HG03066 (cell line): Measurements from ENCODE around the gene GINS3.
A peak's percentile ranks its signal among the peaks of the same experiment; 100 is the strongest.
"Not testable (repeated sequence)": the region's sequence is repeated elsewhere in the genome, so short reads cannot be mapped to it uniquely, and the experiment has no call there.

ENCODE experiments used
- ATAC-seq: cut with Tn5 transposase; IDR thresholded peaks from one replicate; pipeline ENCODE4 v1.9.1; 2021; ENCODE audit warnings: low read depth; ENCODE audit not compliant: unreplicated experiment

Gene GINS3

DNA sequence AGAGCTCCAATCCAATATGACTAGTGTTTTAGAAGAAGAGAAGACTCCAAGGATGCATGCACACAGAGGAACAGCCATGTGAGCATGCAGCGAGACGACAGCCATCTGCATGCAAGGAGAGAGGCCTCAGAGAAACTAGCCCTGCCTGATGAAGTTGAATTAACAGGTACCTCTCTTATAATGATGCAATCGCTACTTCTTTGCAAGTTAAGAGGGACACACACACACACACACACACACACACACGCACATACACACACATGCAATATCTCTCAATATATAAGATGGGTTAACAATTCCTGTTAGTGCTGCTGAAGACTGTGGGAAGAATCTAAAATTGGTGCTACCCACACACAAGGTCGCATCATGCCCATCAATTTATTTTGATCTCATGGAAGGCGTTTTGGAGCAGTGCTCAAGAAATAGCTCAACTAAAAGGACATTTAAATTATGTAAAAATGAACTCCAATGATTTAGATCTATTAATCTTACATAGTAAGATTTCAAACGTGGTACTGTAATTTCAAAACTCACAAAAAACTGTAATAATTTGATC lies 7.0 kb upstream of the GINS3 start:
- ATAC-seq, result no peak

DNA sequence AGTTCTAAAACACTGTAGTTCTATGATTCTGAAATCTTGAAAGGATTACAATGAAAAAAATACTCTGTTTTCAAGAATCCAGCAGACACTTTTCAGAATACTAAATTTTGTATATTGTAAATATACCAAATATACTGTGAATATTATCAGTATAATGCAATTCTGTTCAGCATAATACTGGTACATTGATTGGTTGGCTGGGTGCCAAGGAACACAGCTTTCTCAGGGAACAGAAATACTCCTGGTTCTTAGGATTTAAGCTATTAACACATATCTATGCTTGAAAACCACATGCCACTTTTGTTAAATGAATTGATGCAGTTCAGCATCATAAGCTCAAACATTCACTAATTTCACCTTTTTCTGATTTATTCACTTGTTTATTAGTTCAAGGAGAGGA lies 2.5 kb upstream of the GINS3 start:
- no peak for ATAC-seq

DNA sequence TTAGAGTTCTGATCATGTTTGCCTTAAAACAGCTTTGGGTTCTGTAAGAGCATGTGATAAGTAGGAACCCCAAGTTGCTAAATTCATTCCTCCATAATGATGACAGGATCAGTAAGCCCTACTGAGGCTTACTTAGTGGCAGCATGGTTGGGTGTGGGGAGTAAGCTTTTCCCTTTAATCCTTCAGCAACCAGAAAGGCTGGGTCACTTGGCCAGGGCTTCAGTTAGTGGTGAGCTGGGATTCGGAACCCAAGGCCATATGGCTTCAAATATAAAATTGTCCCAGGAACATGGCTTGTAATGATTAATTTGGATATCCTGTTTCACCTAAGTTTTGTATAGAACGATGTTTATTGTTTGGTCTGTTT lies 850 bp downstream of the GINS3 start:
- peak; percentile 18 for ATAC-seq

DNA sequence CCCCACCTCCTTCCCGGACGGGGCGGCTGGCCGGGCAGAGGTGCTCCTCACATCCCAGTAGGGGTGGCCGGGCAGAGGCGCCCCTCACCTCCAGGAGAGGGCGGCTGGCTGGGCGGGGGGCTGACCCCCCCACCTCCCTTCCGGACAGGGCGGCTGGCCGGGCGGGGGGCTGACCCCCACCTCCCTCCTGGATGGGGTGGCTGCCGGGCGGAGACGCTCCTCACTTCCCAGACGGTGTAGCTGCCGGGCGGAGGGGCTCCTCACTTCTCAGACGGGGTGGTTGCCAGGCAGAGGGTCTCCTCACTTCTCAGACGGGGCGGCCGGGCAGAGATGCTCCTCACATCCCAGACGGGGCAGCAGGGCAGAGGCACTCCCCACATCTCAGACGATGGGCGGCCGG lies 4.6 kb downstream of the GINS3 start:
- not testable (repeated sequence) for ATAC-seq

DNA sequence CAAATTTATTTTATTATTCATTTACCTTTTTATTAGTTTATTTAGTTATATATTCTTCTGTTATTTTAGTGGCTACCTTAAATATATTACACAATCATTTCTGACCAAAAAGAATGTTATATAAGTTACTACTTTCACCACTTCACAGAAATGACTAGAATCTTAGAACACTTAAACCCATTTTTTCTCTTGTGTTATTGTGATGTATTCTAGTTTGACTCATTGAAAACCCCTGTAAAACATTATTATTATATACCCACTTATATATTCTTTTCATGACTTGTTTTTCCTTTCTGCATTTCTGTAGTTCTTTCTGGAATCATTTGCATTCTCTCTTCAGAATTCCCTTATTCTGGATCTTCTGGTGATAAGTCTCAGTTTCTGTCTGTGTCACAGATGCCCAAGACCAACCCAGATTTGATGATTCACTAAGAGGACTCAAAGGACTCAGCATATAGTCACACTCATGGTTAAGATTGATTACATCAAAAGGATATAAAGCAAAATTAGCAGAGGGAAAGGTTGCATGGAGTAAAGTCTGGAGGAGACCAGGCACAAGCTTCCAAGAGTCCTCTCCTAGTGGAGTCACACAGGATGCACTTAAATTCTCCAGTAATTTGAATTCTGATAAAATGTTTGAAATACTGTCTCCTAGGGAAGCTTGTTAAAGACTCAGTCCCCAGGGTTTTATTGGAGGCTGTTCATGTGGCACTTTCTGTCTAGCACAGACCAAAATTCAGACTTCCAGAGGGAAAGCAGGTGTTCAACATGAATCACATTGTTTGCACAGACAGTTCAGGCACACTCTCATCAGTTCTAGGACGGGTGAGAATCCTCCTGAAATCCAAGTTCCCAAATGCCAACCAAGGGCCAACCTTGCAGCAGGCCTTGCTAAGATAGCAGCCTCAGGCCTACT lies 7.7 kb downstream of the GINS3 start:
- no peak for ATAC-seq

DNA sequence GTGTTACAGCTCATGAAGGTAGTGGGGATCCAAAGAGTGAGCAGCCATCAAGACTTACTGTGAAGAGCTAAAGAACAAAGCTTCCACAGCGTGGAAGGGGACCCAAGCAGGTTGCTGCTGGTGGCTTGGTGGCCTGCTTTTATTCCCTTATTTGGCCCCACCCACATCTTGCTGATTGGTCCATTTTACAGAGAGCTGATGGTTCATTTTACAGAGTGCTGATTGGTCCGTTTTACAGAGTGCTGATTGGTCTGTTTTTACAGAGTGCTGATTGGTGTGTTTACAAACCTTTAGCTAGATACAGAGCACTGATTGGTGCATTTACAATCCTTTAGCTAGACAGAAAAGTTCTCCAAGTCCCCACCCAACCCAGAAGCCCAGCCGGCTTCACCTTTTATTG lies 9.0 kb downstream of the GINS3 start:
- ATAC-seq, result not testable (repeated sequence)

DNA sequence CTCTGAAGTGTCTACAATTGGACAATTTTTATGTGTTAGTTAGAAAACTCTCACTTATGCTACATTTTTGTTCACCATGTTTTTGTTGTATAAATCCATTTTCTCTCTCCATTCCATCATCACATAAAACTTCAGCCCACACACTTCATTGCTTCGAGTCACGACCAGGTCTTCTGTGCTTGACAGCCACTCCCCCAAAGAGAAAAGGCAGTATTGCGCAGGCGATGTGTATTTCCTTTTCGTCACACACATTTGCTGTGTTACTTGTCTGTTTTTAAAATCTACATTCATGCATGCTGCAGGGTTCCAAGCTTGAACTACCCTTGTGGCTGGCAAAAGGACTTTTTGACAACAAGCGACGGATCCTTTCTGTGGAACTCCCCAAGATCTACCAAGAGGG lies 10.5 kb downstream of the GINS3 start:
- ATAC-seq, result no peak

DNA sequence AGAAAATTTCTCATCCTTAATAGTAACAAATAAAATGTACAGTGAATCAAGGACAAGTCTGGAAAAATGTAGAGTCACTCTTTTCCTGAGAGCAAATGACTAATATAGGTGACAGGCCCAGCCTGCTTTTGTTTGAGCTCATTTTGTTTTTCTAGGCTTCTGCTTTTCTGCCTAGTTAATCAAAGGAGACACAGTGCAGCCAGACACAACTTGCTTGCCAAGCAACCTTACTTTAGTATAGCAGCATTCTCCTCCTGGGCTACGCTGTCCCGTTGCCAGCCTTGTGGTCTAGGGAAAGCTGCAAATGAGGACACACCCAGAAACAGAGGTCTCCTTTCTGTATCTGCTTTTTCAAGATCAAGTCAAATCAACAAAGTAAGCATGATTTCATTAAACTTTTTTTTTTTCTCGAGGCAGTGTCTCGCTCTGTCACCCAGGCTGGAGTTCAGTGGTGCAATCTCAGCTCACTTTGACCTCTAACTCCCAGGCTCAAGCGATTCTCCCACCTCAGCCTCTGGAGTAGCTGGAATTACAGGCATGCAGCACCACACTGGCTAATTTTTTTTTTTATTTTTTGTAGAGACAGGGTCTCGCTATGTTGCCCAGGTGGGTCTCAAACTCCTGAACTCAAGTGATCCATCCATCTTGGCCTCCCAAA lies 17.2 kb downstream of the GINS3 start:
- ATAC-seq, result no peak

DNA sequence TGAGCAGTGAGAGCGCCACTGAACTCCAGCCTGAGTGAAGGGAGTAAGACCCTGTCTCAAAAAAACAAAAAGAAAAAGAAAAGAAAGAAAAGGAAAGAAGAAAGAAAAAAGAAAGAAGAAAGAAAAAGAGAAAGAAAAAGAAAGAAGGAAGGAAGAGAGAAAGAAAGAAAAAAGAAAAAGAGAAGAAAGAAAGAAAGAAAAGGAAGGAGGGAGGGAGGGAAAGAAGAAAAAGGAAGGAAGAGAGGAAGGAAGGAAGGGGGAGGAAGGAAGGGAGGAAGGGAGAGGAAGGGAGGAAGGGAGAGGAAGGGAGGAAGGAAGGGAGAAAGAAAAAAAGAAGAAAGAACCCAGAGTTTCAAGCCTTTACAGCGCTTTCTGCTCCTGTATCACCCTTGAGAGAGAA lies 19.1 kb downstream of the GINS3 start:
- ATAC-seq, result no peak

DNA sequence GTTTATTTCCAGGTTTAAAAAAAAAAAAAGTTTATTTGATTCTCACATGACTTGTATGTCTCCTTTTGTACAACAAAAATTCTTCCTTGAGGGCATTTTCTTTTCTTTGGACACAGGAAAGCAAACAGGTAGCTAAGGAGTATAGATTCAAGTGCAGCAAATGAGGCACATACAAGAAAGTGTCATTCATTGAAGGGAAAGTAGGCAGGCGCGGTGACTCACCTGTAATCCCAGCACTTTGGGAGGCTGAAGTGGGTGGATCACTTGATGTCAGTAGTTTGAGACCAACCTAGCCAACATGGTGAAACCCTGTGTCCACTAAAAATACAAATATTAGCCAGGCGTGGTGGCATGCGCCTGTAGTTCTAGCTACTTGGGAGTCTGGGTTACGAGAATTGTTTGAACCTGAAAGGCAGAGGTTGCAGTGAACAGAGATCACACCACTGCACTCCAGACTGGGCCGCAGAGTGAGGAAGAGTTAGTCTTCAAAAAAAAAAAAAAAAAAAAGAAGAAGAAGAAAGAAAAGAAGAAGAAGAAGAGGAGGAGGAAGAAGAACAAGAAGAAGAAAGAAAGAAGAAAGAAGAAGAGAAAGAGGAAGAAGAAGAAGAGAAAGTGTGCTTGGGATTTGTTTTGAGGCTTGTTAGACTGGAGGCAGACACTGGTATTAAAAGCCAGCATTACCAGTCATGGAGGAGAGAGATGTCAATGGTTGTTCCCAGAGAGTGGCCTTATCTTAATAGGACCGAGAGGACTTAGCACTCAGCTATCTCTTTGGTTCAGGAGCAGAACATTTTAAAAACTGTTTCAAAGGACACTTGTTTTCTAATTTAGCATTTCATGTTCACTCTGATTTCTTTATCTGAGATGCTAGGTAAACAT lies 19.7 kb downstream of the GINS3 start:
- no peak for ATAC-seq

DNA sequence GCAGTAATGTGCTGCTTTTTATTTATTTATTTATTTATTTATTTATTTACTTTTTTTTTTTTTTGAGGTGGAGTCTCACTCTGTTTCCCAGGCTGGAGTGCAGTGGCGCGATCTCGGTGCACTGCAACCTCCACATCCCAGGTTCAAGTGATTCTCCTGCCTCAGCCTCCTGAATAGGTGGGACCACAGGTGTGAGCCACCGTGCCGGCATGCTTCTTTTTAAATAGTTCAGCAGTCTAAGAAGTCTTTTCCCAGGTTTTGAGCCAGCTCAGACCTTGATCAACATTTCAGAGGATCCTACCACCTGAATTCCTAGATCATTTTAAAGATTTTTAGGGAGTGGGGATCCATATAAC lies 20.3 kb downstream of the GINS3 start:
- not testable (repeated sequence) for ATAC-seq

DNA sequence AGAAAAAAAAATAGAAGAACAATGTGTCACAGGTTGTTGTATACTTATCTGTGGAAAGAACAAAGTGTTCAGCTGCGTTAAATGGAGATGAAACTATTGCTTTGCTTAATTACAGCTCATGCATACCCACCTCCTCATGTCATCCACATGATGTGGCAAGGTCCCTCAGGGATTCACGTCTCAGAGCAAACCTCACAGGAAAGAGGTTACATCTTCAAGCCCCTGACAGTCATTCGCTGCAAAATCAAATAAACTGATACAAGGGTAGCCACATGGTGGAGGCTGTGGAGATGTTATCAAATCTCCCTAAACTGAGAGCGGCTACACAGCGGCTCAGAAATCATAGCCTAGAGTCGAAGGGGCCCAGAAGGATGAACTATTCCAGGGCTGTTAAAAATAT lies 21.1 kb downstream of the GINS3 start:
- no peak for ATAC-seq

DNA sequence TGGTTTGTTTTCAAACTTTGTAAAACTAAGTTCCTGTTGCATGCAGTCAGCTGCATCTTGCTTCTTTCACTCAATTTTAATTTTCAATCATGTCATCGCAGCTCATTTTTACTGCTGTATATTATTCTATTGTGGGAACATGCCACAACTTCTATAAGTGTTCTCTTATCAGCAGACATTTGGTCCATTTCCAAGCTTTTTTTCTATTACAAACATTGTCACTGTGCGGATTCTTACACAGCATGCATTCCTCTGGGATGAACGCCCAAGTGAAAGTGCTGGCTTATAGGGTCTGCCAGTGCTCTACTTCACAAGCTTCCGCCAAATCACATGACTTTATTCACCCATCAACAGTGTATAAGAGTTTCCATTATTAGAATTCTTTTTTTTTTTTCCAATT lies 22.7 kb downstream of the GINS3 start:
- no peak for ATAC-seq

DNA sequence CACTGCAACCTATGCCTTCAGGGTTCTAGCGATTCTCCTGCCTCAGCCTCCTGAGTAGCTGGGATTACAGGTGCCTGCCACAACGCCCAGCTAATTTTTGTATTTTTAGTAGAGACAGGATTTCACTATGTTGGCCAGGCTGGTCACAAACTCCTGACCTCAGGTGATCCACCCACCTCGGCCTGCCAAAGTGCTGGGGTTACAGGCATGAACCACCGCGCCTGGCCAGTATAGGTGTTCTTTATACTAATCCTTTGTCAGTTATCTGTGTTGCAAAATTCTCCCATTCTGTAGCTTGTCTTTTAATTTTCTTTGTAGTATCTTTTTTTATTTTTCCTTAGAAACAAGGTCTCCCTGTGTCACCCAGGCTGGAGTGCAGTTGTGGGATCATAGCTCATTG lies 23.7 kb downstream of the GINS3 start:
- ATAC-seq, result not testable (repeated sequence)

DNA sequence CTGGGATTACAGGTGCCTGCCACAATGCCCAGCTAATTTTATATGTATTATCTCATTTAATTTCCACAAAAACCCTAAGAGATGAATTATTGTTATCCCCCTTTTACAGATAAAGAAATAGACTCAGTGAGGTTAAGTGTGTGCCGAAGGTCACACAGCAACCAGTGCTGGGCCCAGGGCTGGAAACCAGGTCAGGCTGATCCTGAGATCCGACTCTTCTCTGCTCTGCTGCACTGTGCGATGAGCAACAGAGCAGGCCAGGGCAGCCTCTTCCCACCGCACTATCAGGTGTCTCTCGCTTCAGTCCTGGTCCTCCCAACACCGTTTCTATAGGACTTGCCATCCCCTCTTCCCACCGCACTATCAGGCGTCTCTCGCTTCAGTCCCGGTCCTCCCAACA lies 24.8 kb downstream of the GINS3 start:
- ATAC-seq, result no peak

DNA sequence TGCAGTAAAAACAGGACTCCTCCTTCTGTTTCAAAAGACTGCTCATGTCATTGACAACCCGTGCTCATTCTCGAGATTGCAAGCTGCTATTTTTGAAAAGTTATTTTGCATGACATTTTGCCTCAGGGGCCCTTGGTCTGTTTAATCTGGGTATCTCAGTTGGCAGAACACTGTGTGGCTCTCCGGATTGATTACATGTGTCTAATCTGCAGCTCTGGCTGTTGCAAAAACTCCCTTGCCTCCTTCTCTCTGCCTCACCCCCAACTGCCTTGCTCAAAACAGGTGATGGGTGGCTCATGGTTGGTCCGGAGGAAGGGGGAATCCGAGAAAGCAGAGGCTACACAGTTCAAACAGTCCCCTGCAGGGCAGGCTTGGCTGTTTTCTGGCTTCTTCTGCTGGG lies 25.3 kb downstream of the GINS3 start:
- no peak for ATAC-seq

DNA sequence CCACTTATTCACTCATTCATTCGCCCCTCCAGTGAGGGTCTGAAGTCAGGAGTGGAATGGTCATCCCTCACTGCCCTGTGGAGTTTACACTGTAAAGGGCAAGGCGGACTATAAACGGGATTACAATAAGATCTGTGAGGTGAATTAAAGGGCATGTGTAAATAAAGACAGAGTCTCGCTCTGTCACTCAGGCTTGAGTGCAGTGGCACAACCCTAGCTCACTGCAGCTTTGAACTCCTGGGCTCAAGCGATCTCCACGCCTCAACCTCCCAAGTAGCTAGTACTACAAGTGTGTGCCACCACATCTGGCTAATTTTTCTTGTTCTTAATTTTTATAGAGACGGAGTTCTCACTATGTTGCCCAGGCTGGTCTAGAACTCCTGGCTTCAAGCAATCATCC lies 25.8 kb downstream of the GINS3 start:
- no peak for ATAC-seq

DNA sequence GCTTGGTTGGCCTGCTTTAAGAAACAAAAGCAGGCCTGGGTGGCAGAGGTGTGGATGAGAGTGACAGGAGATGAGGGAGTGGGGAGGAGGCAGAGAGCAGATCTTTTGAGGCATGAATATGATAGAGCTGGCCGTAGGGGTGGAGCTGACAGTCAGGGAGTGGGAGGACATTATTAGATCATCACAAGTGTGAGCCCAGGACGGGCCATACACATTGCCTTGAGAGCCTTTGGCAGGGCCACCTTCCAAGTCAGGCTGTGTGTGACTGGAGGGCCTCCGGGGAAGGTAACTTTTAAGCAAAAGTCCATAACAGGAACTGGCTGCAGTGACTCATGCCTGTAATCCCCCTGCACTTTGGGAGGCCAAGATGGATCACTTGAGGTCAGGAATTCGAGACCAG lies 26.3 kb downstream of the GINS3 start:
- ATAC-seq, result no peak

DNA sequence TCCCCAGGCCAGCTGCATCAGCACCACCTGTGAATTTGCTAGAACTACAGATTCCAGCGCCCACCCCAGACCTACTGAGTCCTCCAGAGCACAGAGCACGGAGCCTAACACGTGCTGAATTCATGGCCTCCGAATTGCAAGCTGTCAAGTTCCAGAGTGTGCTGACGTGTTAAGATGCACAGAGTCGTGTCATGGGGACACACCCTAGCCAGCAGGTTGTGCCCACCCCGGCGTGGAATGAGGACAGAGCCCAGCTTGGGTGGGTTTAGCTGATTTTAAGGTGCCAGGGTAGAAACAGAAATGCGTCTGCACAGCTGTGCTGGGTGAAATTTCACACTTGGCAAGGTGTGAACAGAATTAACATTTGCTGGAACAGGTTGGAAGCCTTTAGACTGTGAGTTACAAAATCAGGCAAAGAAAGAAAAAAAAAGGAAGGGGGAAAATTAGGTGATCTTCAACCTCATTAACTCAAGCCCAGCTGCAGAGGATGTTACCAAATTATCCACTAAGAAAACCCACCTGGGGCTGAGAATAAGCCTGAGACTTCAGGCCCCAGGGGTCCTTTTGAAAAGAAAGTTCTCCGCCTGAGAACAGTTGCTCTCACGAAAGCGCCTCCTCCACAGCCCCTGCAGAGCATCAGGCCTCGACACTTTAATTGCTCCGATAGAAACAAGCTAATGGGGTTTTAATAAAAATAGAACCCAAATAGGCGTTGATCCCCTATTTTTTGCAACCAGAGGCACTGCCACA lies 27.1 kb downstream of the GINS3 start:
- ATAC-seq, result no peak

DNA sequence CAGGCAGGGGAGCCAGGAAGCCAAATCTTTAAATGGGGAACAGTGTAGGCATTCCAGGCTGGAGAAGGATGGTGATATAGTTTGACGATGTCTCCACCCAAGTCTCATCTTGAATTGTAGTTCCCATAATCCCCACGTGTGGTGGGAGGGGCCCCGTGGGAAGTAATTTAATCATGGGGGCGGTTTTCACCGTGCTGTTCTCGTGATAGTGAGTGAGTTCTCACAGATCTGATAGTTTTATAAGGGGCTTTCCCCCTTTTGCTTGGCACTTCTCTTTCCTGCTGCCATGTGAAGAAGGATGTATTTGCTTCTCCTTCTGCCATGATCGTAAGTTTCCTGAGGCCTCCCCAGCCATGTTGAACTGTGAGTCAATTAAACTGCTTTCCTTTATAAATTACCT lies 28.8 kb downstream of the GINS3 start:
- no peak for ATAC-seq
